ENCODE data around the gene CTDP1.
A peak's percentile ranks its signal among the peaks of the same experiment; 100 is the strongest.
"Not testable (repeated sequence)": the region's sequence is repeated elsewhere in the genome, so short reads cannot be mapped to it uniquely, and the experiment has no call there.

CTDP1 gene

GRCh38 chr18:79681484-79682387 lies 2.1 kb downstream of the CTDP1 start:
- peak in 2 of 3 experiments; percentile 27 to 42 for DNase-seq (ENCODE audit: low read depth in 3 of 3)

- no peak for DNase-seq (ENCODE audit: low read depth in 3 of 3)
These were observed 2.9 kb downstream of the CTDP1 start for GRCh38 chr18:79682481-79682880.

GRCh38 chr18:79682894-79683625 lies 3.5 kb downstream of the CTDP1 start:
- no peak for DNase-seq (ENCODE audit: low read depth in 3 of 3)

GRCh38 chr18:79683626-79684282 lies 4.2 kb downstream of the CTDP1 start:
- DNase-seq (ENCODE audit: low read depth in 3 of 3): no peak

- DNase-seq (ENCODE audit: low read depth in 3 of 3): no peak
These were observed 4.7 kb downstream of the CTDP1 start for GRCh38 chr18:79684283-79684631.

GRCh38 chr18:79684787-79685186 lies 5.2 kb downstream of the CTDP1 start:
- no peak for DNase-seq (ENCODE audit: low read depth in 3 of 3)

DNA sequence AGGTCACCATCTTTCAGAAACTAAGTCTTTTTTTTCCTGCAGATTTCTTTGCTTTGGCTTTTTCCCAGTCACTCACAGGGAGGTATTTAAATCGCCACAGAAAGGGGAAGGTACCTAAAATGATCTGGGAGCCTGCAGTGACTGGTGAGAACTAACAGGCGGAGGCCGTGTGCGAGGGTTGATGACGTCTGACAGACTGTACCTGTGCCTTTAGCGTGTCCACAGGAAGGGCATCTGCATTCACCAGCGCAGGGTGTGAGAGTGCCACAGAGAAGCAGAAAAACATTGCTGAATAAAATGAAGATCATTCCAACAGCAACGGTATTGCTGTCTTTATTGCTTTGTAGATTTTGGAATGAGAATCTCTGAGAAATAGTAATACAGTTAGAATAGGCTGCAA lies 5.7 kb downstream of the CTDP1 start:
- no peak for DNase-seq (ENCODE audit: low read depth in 3 of 3)

DNA sequence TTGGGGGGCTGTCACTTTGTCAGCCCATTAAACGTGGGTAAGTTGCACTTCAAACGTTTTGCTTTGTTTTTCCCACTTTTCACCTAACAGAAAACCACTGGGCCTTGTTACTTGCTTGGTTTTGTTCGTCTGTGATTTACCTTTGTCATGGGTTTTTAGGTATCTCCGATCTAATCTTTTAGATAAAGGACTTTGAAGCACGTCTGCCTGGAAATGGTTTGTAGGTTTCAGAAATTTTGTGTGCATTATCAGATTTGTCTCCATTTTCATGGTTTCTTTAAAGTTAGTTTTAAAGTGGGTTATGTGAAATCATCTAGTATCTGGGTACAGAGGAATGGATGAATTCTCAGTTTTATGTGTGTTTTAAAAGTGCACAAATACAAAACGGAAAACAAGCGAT lies 6.4 kb downstream of the CTDP1 start:
- DNase-seq (ENCODE audit: low read depth in 3 of 3): no peak

DNA sequence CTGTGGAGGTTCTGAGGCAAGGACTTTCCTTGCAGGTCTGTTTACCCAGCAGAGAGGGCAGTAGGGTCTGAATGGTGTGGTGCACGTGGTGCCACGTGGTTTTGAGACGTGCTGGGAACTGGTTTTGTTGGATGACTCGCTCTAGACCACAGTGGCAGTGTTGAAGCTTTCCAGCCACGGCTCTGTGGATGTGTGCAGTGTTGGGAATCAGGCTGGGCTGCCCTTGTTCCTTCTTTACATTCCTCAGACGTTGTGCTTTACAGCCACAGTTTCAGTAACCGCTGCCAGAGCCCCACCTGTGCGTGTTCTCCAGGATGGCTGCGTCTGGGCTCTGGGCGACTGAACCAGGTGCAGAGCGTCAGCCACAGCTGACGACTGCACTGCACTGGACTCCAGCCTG lies 8.2 kb downstream of the CTDP1 start:
- DNase-seq (ENCODE audit: low read depth in 3 of 3): no peak

- no peak for DNase-seq (ENCODE audit: low read depth in 3 of 3)
These were observed 10.5 kb downstream of the CTDP1 start for GRCh38 chr18:79690071-79690470.

- no peak for DNase-seq (ENCODE audit: low read depth in 3 of 3)
These were observed 11.2 kb downstream of the CTDP1 start for GRCh38 chr18:79690586-79691482.

GRCh38 chr18:79692056-79692455 lies 12.5 kb downstream of the CTDP1 start:
- no peak for DNase-seq (ENCODE audit: low read depth in 3 of 3)

- no peak for DNase-seq (ENCODE audit: low read depth in 3 of 3)
These were observed 13.3 kb downstream of the CTDP1 start for GRCh38 chr18:79692886-79693285.

DNA sequence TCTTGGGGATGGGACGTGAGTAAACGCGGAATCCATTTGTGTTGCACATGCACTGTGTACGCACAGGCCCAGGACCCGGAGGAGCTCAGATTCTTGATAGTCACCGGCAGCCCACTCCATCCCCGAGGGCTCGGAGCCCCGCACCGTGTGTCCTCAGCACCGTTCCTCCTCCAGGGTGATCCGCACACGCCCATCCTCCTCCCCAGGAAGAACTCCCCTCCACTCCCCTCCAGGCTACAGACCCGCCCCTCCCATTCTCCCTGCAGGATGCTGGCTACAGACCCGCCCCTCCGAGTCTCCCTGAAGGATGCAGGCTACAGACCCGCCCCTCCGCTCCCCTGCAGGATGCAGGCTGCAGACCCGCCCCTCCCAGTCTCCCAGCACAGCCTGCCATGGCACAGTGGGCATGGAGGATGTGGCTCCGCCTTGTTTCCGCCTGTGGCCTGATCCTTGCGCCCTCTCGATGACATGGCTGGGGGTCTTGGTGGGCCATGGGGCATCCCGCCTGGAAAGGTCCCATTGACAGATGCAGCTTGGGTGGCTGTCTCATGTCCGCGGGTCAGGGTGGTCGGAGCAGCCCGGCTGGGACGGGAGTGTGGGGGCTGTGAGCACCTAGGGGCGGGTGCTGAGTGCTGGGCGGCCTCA lies 14.1 kb downstream of the CTDP1 start:
- no peak for DNase-seq (ENCODE audit: low read depth in 3 of 3)

GRCh38 chr18:79694206-79694894 lies 14.7 kb downstream of the CTDP1 start:
- DNase-seq (ENCODE audit: low read depth in 3 of 3): not testable (repeated sequence)

GRCh38 chr18:79694895-79695213 lies 15.3 kb downstream of the CTDP1 start:
- DNase-seq (ENCODE audit: low read depth in 3 of 3): no peak

- no peak for DNase-seq (ENCODE audit: low read depth in 3 of 3)
These were observed 15.7 kb downstream of the CTDP1 start for GRCh38 chr18:79695269-79695668.

GRCh38 chr18:79695856-79696850 lies 16.6 kb downstream of the CTDP1 start:
- no peak for DNase-seq (ENCODE audit: low read depth in 3 of 3)

- DNase-seq (ENCODE audit: low read depth in 3 of 3): no peak
These were observed 17.6 kb downstream of the CTDP1 start for GRCh38 chr18:79697178-79697577.
